ENCODE data around the gene DTWD2.

Gene DTWD2

DNA sequence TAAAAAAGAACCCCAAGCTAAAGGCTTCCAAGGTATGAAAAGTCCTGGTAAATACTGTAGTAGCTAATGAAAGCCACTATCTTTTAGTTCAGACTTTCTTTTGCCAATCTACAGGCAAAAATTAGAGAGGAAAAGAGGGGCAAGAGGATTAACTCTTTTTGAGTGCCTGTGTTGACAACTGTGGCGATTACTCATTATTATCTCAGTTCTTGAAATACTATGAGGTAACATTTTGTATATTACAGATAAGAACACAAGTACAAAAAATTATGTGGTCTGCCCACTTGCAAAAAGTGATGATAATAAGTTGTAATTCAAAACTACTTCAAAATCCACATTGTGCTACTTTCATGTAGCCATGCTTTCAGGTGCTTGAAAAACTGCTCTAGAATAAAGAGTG is 144.0 kb downstream of the DTWD2 start:
- TF ChIP-seq EZH2 (IDR thresholded peaks at IDR 0.05; ENCODE audit: borderline replicate concordance, low read length), result no peak
- TF ChIP-seq, protein P1, sequence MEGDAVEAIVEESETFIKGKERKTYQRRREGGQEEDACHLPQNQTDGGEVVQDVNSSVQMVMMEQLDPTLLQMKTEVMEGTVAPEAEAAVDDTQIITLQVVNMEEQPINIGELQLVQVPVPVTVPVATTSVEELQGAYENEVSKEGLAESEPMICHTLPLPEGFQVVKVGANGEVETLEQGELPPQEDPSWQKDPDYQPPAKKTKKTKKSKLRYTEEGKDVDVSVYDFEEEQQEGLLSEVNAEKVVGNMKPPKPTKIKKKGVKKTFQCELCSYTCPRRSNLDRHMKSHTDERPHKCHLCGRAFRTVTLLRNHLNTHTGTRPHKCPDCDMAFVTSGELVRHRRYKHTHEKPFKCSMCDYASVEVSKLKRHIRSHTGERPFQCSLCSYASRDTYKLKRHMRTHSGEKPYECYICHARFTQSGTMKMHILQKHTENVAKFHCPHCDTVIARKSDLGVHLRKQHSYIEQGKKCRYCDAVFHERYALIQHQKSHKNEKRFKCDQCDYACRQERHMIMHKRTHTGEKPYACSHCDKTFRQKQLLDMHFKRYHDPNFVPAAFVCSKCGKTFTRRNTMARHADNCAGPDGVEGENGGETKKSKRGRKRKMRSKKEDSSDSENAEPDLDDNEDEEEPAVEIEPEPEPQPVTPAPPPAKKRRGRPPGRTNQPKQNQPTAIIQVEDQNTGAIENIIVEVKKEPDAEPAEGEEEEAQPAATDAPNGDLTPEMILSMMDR (IDR thresholded peaks at IDR 0.05; ENCODE audit: low read length), result no peak
- no peaks in the 10 kb centered on the region for H3K36me3 ChIP-seq (ENCODE audit: insufficient read depth, low read length)
- H3F3A ChIP-seq (ENCODE audit: insufficient read depth, low read length), result no peaks in the 10 kb centered on the region
- H3K9me3 ChIP-seq (ENCODE audit: low read length), result no peaks in the 10 kb centered on the region
- H3K4me3 ChIP-seq (ENCODE audit: low read depth, low read length, poor library complexity, severe bottlenecking), result no peak overlapping the region
- no peak overlapping the region for H3K4me2 ChIP-seq (ENCODE audit: low read length)
- no peak overlapping the region for H3K27ac ChIP-seq (ENCODE audit: low read depth, low read length, poor library complexity, severe bottlenecking)
- H3K27me3 ChIP-seq (ENCODE audit: insufficient read depth, low read length), result no peaks in the 10 kb centered on the region
- H4K20me1 ChIP-seq (ENCODE audit: insufficient read depth, low read length), result no peaks in the 10 kb centered on the region
- no peak overlapping the region for H3K9ac ChIP-seq (ENCODE audit: low read length)
- H3K9me2 ChIP-seq (ENCODE audit: low read depth, low read length), result no peaks in the 10 kb centered on the region
- H2AFZ ChIP-seq (ENCODE audit: low read length), result no peak overlapping the region
- no peaks in the 10 kb centered on the region for H3K4me1 ChIP-seq (ENCODE audit: insufficient read depth, low read length, severe bottlenecking)
- H3K79me2 ChIP-seq (ENCODE audit: insufficient read depth, low read length), result no peaks in the 10 kb centered on the region

DNA sequence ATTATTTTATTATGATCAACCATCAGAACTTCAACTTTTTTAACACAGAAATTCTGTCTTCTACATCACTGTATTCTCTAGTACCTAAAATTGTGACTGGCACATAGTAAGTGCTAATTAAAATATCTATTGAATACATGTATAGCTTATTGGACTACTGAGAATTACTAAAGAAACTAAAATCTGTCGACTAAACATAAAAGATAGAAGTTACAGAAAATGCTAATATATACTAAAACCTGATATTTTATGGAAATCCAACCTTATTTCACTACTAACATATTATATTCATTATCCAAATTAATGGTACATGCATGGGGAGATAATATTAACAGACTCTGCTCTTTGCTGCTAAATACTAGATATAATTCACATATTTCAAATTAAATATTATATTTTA is 153.6 kb downstream of the DTWD2 start:
- Histone ChIP-seq H3K27me3 (ENCODE audit: insufficient read depth, low read length) (no peaks in the 10 kb centered on the region), H3K27ac (ENCODE audit: low read depth, low read length, poor library complexity, severe bottlenecking) (no peak overlapping the region), H3K9me3 (ENCODE audit: low read length) (no peaks in the 10 kb centered on the region), H2AFZ (ENCODE audit: low read length) (no peak overlapping the region), H4K20me1 (ENCODE audit: insufficient read depth, low read length) (no peaks in the 10 kb centered on the region), H3K4me2 (ENCODE audit: low read length) (no peak overlapping the region), H3K4me3 (ENCODE audit: low read depth, low read length, poor library complexity, severe bottlenecking) (no peak overlapping the region), H3K4me1 (ENCODE audit: insufficient read depth, low read length, severe bottlenecking) (no peaks in the 10 kb centered on the region), H3K79me2 (ENCODE audit: insufficient read depth, low read length) (no peaks in the 10 kb centered on the region), H3K36me3 (ENCODE audit: insufficient read depth, low read length) (no peaks in the 10 kb centered on the region), H3K9ac (ENCODE audit: low read length) (no peak overlapping the region), H3K9me2 (ENCODE audit: low read depth, low read length) (no peaks in the 10 kb centered on the region), H3F3A (ENCODE audit: insufficient read depth, low read length) (no peaks in the 10 kb centered on the region)
- TF ChIP-seq, protein P1 (IDR thresholded peaks at IDR 0.05; ENCODE audit: low read length), result no peak
- no peak for TF ChIP-seq EZH2 (IDR thresholded peaks at IDR 0.05; ENCODE audit: borderline replicate concordance, low read length)

DNA sequence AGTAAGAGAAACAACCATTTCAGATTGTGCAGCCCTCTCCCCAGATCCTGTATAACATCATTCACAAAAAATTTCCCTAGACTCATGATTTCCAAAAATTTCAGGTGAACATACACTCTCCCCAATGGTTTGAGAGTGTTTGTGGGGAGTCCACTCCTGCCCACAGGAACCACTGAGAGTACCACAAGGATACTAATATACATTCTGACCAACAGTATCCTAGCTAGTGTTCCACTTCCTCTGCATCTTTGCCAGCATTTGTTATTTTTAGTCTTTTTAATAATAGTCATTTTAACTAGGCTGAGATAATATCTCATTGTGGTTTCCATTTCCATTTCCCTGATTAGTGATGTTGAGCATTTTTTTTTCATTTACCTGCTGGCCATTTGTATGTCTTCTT is 155.4 kb downstream of the DTWD2 start:
- H3K79me2 ChIP-seq (ENCODE audit: insufficient read depth, low read length), result no peaks in the 10 kb centered on the region
- no peaks in the 10 kb centered on the region for H3F3A ChIP-seq (ENCODE audit: insufficient read depth, low read length)

More for the DNA sequence above, 155.4 kb downstream of the DTWD2 start:
- Histone ChIP-seq H3K4me3 (ENCODE audit: low read depth, low read length, poor library complexity, severe bottlenecking) (no peak overlapping the region), H3K27me3 (ENCODE audit: insufficient read depth, low read length) (no peaks in the 10 kb centered on the region), H2AFZ (ENCODE audit: low read length) (no peak overlapping the region), H3K9me2 (ENCODE audit: low read depth, low read length) (no peaks in the 10 kb centered on the region), H3K9me3 (ENCODE audit: low read length) (no peaks in the 10 kb centered on the region), H4K20me1 (ENCODE audit: insufficient read depth, low read length) (no peaks in the 10 kb centered on the region), H3K36me3 (ENCODE audit: insufficient read depth, low read length) (no peaks in the 10 kb centered on the region), H3K4me2 (ENCODE audit: low read length) (no peak overlapping the region), H3K27ac (ENCODE audit: low read depth, low read length, poor library complexity, severe bottlenecking) (no peak overlapping the region), H3K4me1 (ENCODE audit: insufficient read depth, low read length, severe bottlenecking) (no peaks in the 10 kb centered on the region), H3K9ac (ENCODE audit: low read length) (no peak overlapping the region)
- TF ChIP-seq, protein P1 (IDR thresholded peaks at IDR 0.05; ENCODE audit: low read length), result no peak
- no peak for TF ChIP-seq EZH2 (IDR thresholded peaks at IDR 0.05; ENCODE audit: borderline replicate concordance, low read length)
